Activated naive CD4-positive, alpha-beta T cell treated with anti-CD3 and anti-CD28 coated beads, Interleukin-2, amount 10 ng/mL, durations not matched to agents 7 days and 5 days (primary cell): ENCODE measurements around the gene EGLN2.
"Not testable (repeated sequence)": the region's sequence is repeated elsewhere in the genome, so short reads cannot be mapped to it uniquely, and the experiment has no call there.

Experiments used
- CTCF ChIA-PET: fragments of 350-600 bp; sonication (Branson Sonifier 250); formaldehyde crosslinking; loops from one replicate; lab custom pipeline; 2021; ENCODE audit warnings: antibody characterized with exemption; lab: Charles Lee
- DNase-seq: peaks from one replicate; pipeline ENCODE4 v3.0.0-alpha.2; 2020
- H3K27ac Mint-ChIP-seq: one replicate; pipeline ENCODE4 v1.8.0; 2021; ENCODE audit warnings: mild to moderate bottlenecking, moderate library complexity, mixed read lengths
- H3K27me3 Mint-ChIP-seq: one replicate; pipeline ENCODE4 v1.8.0; 2021; ENCODE audit warnings: mild to moderate bottlenecking, mixed read lengths
- H3K36me3 Mint-ChIP-seq: one replicate; pipeline ENCODE4 v1.8.0; 2021; ENCODE audit warnings: mixed read lengths
- H3K4me1 Mint-ChIP-seq: one replicate; pipeline ENCODE4 v1.8.0; 2021; ENCODE audit warnings: mixed read lengths
- H3K4me3 Mint-ChIP-seq: one replicate; pipeline ENCODE4 v1.8.0; 2021; ENCODE audit warnings: mild to moderate bottlenecking, moderate library complexity, mixed read lengths
- H3K9me3 Mint-ChIP-seq: one replicate; pipeline ENCODE4 v1.8.0; 2021; ENCODE audit warnings: mixed read lengths

EGLN2 gene

GRCh38 chr19:40826699-40827385 is 27.9 kb downstream of the EGLN2 start:
- peaks cover 29% of the 10 kb centered on the region for H3K4me1 Mint-ChIP-seq
- CTCF ChIA-PET = interaction anchor here (0.9 kb wide), 1 partner anchor 20 kb away, joined by 4 read pairs; no protein-coding TSS in a partner anchor
- H3K27ac Mint-ChIP-seq = peak overlapping the region; percentile 84

GRCh38 chr19:40827386-40828247 is 28.6 kb downstream of the EGLN2 start:
- CTCF ChIA-PET = interaction anchor here (0.9 to 1.2 kb wide), 2 partner anchors 8 to 21 kb away, joined by 4 read pairs; no protein-coding TSS in a partner anchor
- peaks cover 9% of the 10 kb centered on the region for H3K9me3 Mint-ChIP-seq
- H3K27ac Mint-ChIP-seq = peak overlapping the region; percentile 84
- DNase-seq = no peak
- peaks cover 19% of the 10 kb centered on the region for H3K36me3 Mint-ChIP-seq
- peaks cover 4% of the 10 kb centered on the region for H3K27me3 Mint-ChIP-seq
- H3K4me3 Mint-ChIP-seq = no peak overlapping the region
- peaks cover 34% of the 10 kb centered on the region for H3K4me1 Mint-ChIP-seq

More at GRCh38 chr19:40826699-40827385, 27.9 kb downstream of the EGLN2 start:
- not testable (repeated sequence) for H3K9me3 Mint-ChIP-seq, H3K27me3 Mint-ChIP-seq, H3K4me3 Mint-ChIP-seq
- DNase-seq = peak; percentile 80
- peaks cover 19% of the 10 kb centered on the region for H3K36me3 Mint-ChIP-seq

DNA sequence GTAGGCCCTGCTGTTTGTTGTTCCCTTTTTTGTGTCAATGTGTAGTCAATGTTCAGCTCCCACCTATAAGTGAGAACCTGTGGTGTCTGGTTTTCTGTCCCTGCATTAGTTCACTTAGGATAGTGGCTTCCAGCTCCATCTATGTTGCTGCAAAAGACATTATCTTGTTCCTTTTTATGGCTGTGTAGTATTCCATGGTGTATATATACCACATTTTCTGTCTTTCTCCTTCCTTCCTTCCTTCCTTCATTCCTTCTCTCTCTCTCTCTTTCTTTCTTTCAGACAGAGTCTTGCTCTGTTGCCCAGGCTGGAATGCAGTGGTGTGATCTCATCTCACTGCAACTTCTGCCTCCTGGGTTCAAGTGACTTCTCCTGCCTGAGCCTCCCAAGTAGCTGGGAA is 30.2 kb downstream of the EGLN2 start:
- no peak overlapping the region for H3K4me3 Mint-ChIP-seq
- no peak overlapping the region for H3K27ac Mint-ChIP-seq
- CTCF ChIA-PET = interaction anchor here (1.2 kb wide), 1 partner anchor 9 kb away, joined by 4 read pairs; no protein-coding TSS in a partner anchor
- DNase-seq = no peak
- peaks cover 19% of the 10 kb centered on the region for H3K36me3 Mint-ChIP-seq
- H3K9me3 Mint-ChIP-seq = peaks cover 9% of the 10 kb centered on the region
- H3K4me1 Mint-ChIP-seq = peaks cover 44% of the 10 kb centered on the region
- peaks cover 4% of the 10 kb centered on the region for H3K27me3 Mint-ChIP-seq

DNA sequence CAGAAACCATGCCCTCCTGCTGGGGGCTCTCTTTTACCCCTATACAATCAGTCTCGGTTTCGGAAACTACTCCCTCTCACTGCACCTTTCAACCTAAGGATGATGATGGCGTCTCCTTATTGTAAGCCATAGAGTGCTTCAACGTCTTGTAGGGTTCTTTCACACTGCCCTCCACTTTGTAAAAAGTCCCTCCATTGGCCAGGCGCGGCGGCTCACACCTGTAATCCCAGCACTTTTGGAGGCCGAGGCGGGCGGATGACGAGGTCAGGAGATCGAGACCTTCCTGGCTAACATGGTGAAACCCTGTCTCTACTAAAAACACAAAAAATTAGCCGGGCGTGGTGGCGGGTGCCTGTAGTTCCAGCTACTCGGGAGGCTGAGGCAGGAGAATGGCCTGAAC is 31.8 kb downstream of the EGLN2 start:
- H3K27me3 Mint-ChIP-seq, H3K27ac Mint-ChIP-seq, H3K4me3 Mint-ChIP-seq, DNase-seq, CTCF ChIA-PET, H3K9me3 Mint-ChIP-seq: not testable (repeated sequence)
- peaks cover 35% of the 10 kb centered on the region for H3K4me1 Mint-ChIP-seq
- H3K36me3 Mint-ChIP-seq = peaks cover 16% of the 10 kb centered on the region

- Mint-ChIP-seq H3K27ac (no peak overlapping the region), H3K27me3 (peaks cover 9% of the 10 kb centered on the region), H3K4me1 (peaks cover 29% of the 10 kb centered on the region), H3K4me3 (no peak overlapping the region), H3K9me3 (peaks cover 6% of the 10 kb centered on the region), H3K36me3 (peaks cover 12% of the 10 kb centered on the region)
- CTCF ChIA-PET = no interaction called here
- no peak for DNase-seq
Measured at GRCh38 chr19:40831502-40832430, 32.8 kb downstream of the EGLN2 start.

GRCh38 chr19:40832431-40832790 is 33.4 kb downstream of the EGLN2 start:
- H3K36me3 Mint-ChIP-seq, DNase-seq, H3K9me3 Mint-ChIP-seq, H3K4me3 Mint-ChIP-seq, H3K27ac Mint-ChIP-seq: not testable (repeated sequence)
- H3K4me1 Mint-ChIP-seq = peaks cover 23% of the 10 kb centered on the region
- peaks cover 12% of the 10 kb centered on the region for H3K27me3 Mint-ChIP-seq
- CTCF ChIA-PET = interaction anchor here (1.1 kb wide), 1 partner anchor 26 kb away, joined by 3 read pairs; no protein-coding TSS in a partner anchor

GRCh38 chr19:40833728-40834533 is 34.9 kb downstream of the EGLN2 start:
- peaks cover 18% of the 10 kb centered on the region for H3K4me1 Mint-ChIP-seq
- H3K27me3 Mint-ChIP-seq = peaks cover 17% of the 10 kb centered on the region
- not testable (repeated sequence) for H3K36me3 Mint-ChIP-seq, DNase-seq, H3K4me3 Mint-ChIP-seq, H3K9me3 Mint-ChIP-seq
- CTCF ChIA-PET = interaction anchor here (1.1 to 1.4 kb wide), 2 partner anchors 14 to 28 kb away, joined by 3 read pairs; no protein-coding TSS in a partner anchor
- H3K27ac Mint-ChIP-seq = peak overlapping the region; percentile 5

- peaks cover 1% of the 10 kb centered on the region for H3K36me3 Mint-ChIP-seq
- DNase-seq = no peak
- no peak overlapping the region for H3K27ac Mint-ChIP-seq
- no peaks in the 10 kb centered on the region for H3K9me3 Mint-ChIP-seq
- H3K4me1 Mint-ChIP-seq = peaks cover 18% of the 10 kb centered on the region
- H3K4me3 Mint-ChIP-seq = no peak overlapping the region
- peaks cover 20% of the 10 kb centered on the region for H3K27me3 Mint-ChIP-seq
- CTCF ChIA-PET = no interaction called here
Measured at GRCh38 chr19:40836754-40837429, 37.9 kb downstream of the EGLN2 start.

GRCh38 chr19:40838477-40838876 is 39.5 kb downstream of the EGLN2 start:
- CTCF ChIA-PET, H3K9me3 Mint-ChIP-seq, H3K27ac Mint-ChIP-seq, DNase-seq, H3K4me3 Mint-ChIP-seq, H3K36me3 Mint-ChIP-seq: not testable (repeated sequence)
- H3K27me3 Mint-ChIP-seq = peaks cover 21% of the 10 kb centered on the region
- peaks cover 10% of the 10 kb centered on the region for H3K4me1 Mint-ChIP-seq

- H3K36me3 Mint-ChIP-seq, CTCF ChIA-PET, H3K4me3 Mint-ChIP-seq, H3K9me3 Mint-ChIP-seq, H3K27ac Mint-ChIP-seq, DNase-seq: not testable (repeated sequence)
- H3K27me3 Mint-ChIP-seq = peaks cover 34% of the 10 kb centered on the region
- H3K4me1 Mint-ChIP-seq = peaks cover 26% of the 10 kb centered on the region
Measured at GRCh38 chr19:40842012-40842411, 43.0 kb downstream of the EGLN2 start.

GRCh38 chr19:40842997-40843652 is 44.1 kb downstream of the EGLN2 start:
- Mint-ChIP-seq H3K27ac (peak overlapping the region; percentile 79), H3K4me3 (peak overlapping the region; percentile 56), H3K27me3 (peaks cover 45% of the 10 kb centered on the region), H3K4me1 (peaks cover 34% of the 10 kb centered on the region)
- H3K9me3 Mint-ChIP-seq, H3K36me3 Mint-ChIP-seq, DNase-seq: not testable (repeated sequence)
- CTCF ChIA-PET = interaction anchor here (0.6 kb wide), 1 partner anchor 111 kb away, joined by 3 read pairs; no protein-coding TSS in a partner anchor

DNA sequence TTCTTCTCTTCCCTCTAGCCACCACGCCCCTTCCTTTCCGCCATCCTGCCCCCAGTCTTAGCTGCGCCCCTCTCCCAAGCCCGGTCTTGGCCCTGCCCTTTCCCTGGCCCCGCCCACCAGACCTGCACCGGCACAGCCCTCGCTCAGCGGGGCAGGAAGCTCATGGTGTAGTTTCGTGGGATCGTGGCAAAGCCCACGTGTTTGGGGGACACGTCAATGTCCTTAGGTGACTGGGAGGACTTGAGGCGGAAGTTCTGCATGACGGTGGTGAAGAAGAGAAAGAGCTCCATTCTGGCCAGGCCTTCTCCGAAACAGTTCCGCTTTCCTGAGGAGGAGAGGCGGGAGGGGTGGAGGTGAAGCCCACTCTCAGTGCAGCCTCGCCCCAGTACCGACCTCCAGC is 44.7 kb downstream of the EGLN2 start:
- Mint-ChIP-seq H3K4me3 (peak overlapping the region; percentile 56), H3K4me1 (peaks cover 37% of the 10 kb centered on the region), H3K27me3 (peaks cover 47% of the 10 kb centered on the region), H3K27ac (peak overlapping the region; percentile 79)
- peak; percentile 88 for DNase-seq
- H3K36me3 Mint-ChIP-seq, H3K9me3 Mint-ChIP-seq, CTCF ChIA-PET: not testable (repeated sequence)
